WI38 (cell line): Measurements from ENCODE around the gene GAL.

Experiments used
- H3K4me3 ChIP-seq: 2 replicates; pipeline ENCODE4 v1.5.1; 2011; ENCODE audit warnings: low read depth, mild to moderate bottlenecking, control low read depth, low read length
- CTCF ChIP-seq: IDR thresholded peaks from 2 replicates; pipeline ENCODE4 v1.5.1; 2012; ENCODE audit warnings: low read depth, mild to moderate bottlenecking, control low read depth, low read length

GAL gene

GRCh38 chr11:68650801-68651200 lies 33.5 kb upstream of the GAL start:
- no peak for TF ChIP-seq CTCF

GRCh38 chr11:68651208-68651984 lies 32.9 kb upstream of the GAL start:
- no peak overlapping the region for H3K4me3 ChIP-seq
- TF ChIP-seq CTCF: no peak

More at GRCh38 chr11:68650801-68651200, 33.5 kb upstream of the GAL start:
- no peak overlapping the region for H3K4me3 ChIP-seq

- TF ChIP-seq CTCF: no peak
- H3K4me3 ChIP-seq: no peak overlapping the region
Observed at GRCh38 chr11:68651985-68652682, 32.2 kb upstream of the GAL start.

- TF ChIP-seq CTCF: no peak
- H3K4me3 ChIP-seq: no peak overlapping the region
Observed at GRCh38 chr11:68652683-68653156, 31.6 kb upstream of the GAL start.

- TF ChIP-seq CTCF: no peak
- H3K4me3 ChIP-seq: no peak overlapping the region
Observed at GRCh38 chr11:68653486-68654430, 30.6 kb upstream of the GAL start.

DNA sequence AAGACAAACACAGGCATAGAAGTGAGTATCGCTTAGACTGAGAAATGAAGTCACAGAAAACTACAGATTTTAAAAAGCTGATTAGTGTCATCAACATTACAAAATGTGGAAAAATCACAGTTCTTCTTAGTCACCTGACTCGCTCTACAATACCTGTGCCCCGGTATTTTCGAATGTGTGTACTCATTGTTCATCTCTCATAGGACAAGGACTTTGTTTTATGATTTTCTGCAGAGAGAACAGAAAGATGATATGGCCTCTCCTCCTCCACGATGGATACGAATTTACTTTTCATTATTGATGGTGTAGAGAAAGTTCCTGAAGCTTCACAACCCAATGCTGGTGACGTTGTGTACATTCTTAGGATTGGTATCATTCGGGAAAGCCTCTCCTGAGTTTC lies 29.4 kb upstream of the GAL start:
- TF ChIP-seq CTCF: no peak
- H3K4me3 ChIP-seq: no peak overlapping the region
